Measurements from ENCODE around the gene KANTR. TPM values are rescaled to one million over a fixed set of nuclear protein-coding genes. Genes with fewer than 3 reads are reported as not detected.

The KANTR gene
- total RNA-seq, 1 experiment from 2014 or later, result 7.7 TPM

GRCh38 chrX:53087388-53087831, 6.5 kb upstream of the KANTR start:
- no peaks in the 10 kb centered on the region for H3K27me3 ChIP-seq (ENCODE audit: insufficient read depth, low read length)
- H3K9ac ChIP-seq (ENCODE audit: extremely low read depth, insufficient read length, low read length), result no peak overlapping the region
- H2BK12ac ChIP-seq (ENCODE audit: insufficient read length, low read depth, low read length), result no peak overlapping the region
- peaks cover 39% of the 10 kb centered on the region for H3K9me3 ChIP-seq (ENCODE audit: control insufficient read depth, low read depth, low read length)
- no peak overlapping the region for H3T11ph ChIP-seq (ENCODE audit: low read length)
- H4K20me1 ChIP-seq (ENCODE audit: control insufficient read depth, insufficient read depth, insufficient read length), result no peaks in the 10 kb centered on the region
- no peak overlapping the region for H3K56ac ChIP-seq (ENCODE audit: insufficient read length, low read depth, low read length)
- peaks cover 4 to 22% of the 10 kb centered on the region in 2 experiments; a peak in 3 of 4 replicates for H3K4me1 Mint-ChIP-seq
- no peak overlapping the region for H3K4me3 Mint-ChIP-seq
- H3K4ac ChIP-seq (ENCODE audit: low read depth, low read length), result no peak overlapping the region
- no peak overlapping the region for H2BK15ac ChIP-seq (ENCODE audit: low read depth, low read length)
- H3K27ac ChIP-seq (ENCODE audit: insufficient read length, low read depth, low read length), result no peak overlapping the region
- H3K36me3 Mint-ChIP-seq (ENCODE audit: insufficient read depth in 1 of 3, low read depth in 3 of 3), result peaks cover 34 to 49% (median 41%) of the 10 kb centered on the region in 3 experiments
- H3K23ac ChIP-seq (ENCODE audit: insufficient read length, low read depth, low read length), result no peak overlapping the region
- WGBS (ENCODE audit: extremely low coverage, insufficient read length, low lambda C conversion rate), result no CpG with 5 or more reads among the region's 3 CpGs
- no peak overlapping the region for H3K18ac ChIP-seq (ENCODE audit: insufficient read length, low read depth, low read length)
- no peaks in the 10 kb centered on the region for H3K79me2 ChIP-seq (ENCODE audit: insufficient read depth, low read length)
- peaks cover 3% of the 10 kb centered on the region; the same call in 1 of the 2 replicates for H3K27me3 Mint-ChIP-seq (ENCODE audit: low read depth)
- H4K91ac ChIP-seq (ENCODE audit: insufficient read length, low read depth, low read length), result no peak overlapping the region
- peaks cover 8% of the 10 kb centered on the region for H3K23me2 ChIP-seq (ENCODE audit: insufficient read length, low read depth, low read length, poor library complexity, severe bottlenecking)
- H2BK20ac ChIP-seq (ENCODE audit: low read depth, low read length, poor library complexity, severe bottlenecking), result no peak overlapping the region
- no peak overlapping the region for H2BK5ac ChIP-seq (ENCODE audit: insufficient read length, low read length)
- no peak for TF ChIP-seq CTCF (conservative IDR thresholded peaks at IDR 0.05)
- H2AFZ ChIP-seq (ENCODE audit: low read length), result no peak overlapping the region
- H3K27ac Mint-ChIP-seq, result peak overlapping the region in 1 of 3 experiments; percentile 36; a peak in 3 of 7 replicates
- H3K79me1 ChIP-seq (ENCODE audit: insufficient read depth, low read depth, low read length, poor library complexity, severe bottlenecking), result no peaks in the 10 kb centered on the region
- H3K4me2 ChIP-seq (ENCODE audit: insufficient read depth, insufficient read length, low read length), result no peak overlapping the region
- H2BK120ac ChIP-seq (ENCODE audit: low read depth, low read length, poor library complexity, severe bottlenecking), result no peak overlapping the region
- H3K9me3 Mint-ChIP-seq, result peaks cover 76 to 82% of the 10 kb centered on the region in 2 experiments
- no peak for DNase-seq
- no peak overlapping the region for H4K8ac ChIP-seq (replicated peaks; ENCODE audit: insufficient read length, low read depth, low read length)
- H3K4me1 ChIP-seq (ENCODE audit: insufficient read depth, low read length), result no peaks in the 10 kb centered on the region
- no peak overlapping the region for H4K5ac ChIP-seq (ENCODE audit: insufficient read length, low read depth, low read length)
- H2AK5ac ChIP-seq (ENCODE audit: insufficient read length, low read length), result no peak overlapping the region
- H3K14ac ChIP-seq (ENCODE audit: insufficient read depth, low read length), result no peak overlapping the region

Measured in H9 (cell line).